CD4-positive, CD25-positive, alpha-beta regulatory T cell (primary cell): Measurements from ENCODE around the gene MYLK3. TPM values are rescaled to one million over a fixed set of nuclear protein-coding genes. Genes with fewer than 3 reads are reported as not detected.

Experiments used
- ATAC-seq, 2 donors: fragments of 150-1000 bp; cut with Tn5 transposase; one replicate each; pipeline ENCODE4 v1.10.0; 2021; ENCODE audit warnings: low read depth in 2 of 2, moderate number of reproducible peaks in 2 of 2, moderate library complexity in 1 of 2
- DNase-seq, 3 donors: peaks; one replicate each; pipeline versions ENCODE4 v3.0.0 to v3.0.0-alpha.2; 2012 to 2022; ENCODE audit warnings: mixed read lengths in 1 of 3
- H3K27ac ChIP-seq: one replicate; pipeline ENCODE4 v1.7.0; 2013; ENCODE audit warnings: mild to moderate bottlenecking, low read length; ENCODE audit not compliant: insufficient read depth, poor library complexity, severe bottlenecking
- H3K27me3 ChIP-seq: one replicate; pipeline ENCODE4 v1.7.0; 2013; ENCODE audit warnings: low read length; ENCODE audit not compliant: control insufficient read depth, insufficient read depth
- H3K36me3 ChIP-seq: one replicate; pipeline ENCODE4 v1.7.0; 2013; ENCODE audit warnings: mild to moderate bottlenecking, low read length, moderate library complexity; ENCODE audit not compliant: control insufficient read depth, insufficient read depth
- H3K4me1 ChIP-seq: 2 replicates; pipeline ENCODE4 v1.7.0; 2013; ENCODE audit warnings: mild to moderate bottlenecking, low read length; ENCODE audit not compliant: insufficient read depth, control insufficient read depth, poor library complexity, severe bottlenecking
- H3K4me3 ChIP-seq: one replicate; pipeline ENCODE4 v1.7.0; 2013; ENCODE audit warnings: low read depth, mild to moderate bottlenecking, low read length, moderate library complexity
- H3K9me3 ChIP-seq, 2 experiments: 1 replicate in 1 of 2; 2 replicates in 1 of 2; pipeline ENCODE4 v1.7.0; 2013; ENCODE audit warnings: low read length in 2 of 2, mild to moderate bottlenecking in 1 of 2, moderate library complexity in 1 of 2; ENCODE audit not compliant: control insufficient read depth in 2 of 2
- H3K27ac Mint-ChIP-seq, 3 donors: one replicate each; pipeline ENCODE4 v1.8.0; 2020 to 2022; ENCODE audit warnings: mild to moderate bottlenecking in 3 of 3, mixed read lengths in 3 of 3, moderate library complexity in 2 of 3
- H3K27me3 Mint-ChIP-seq: one replicate; pipeline ENCODE4 v1.8.0; 2022; ENCODE audit warnings: mild to moderate bottlenecking, mixed read lengths
- H3K36me3 Mint-ChIP-seq: one replicate; pipeline ENCODE4 v1.8.0; 2020; ENCODE audit warnings: mixed read lengths
- H3K4me1 Mint-ChIP-seq, 4 donors: one replicate each; pipeline ENCODE4 v1.8.0; 2020 to 2022; ENCODE audit warnings: mixed read lengths in 4 of 4, mild to moderate bottlenecking in 1 of 4
- H3K4me3 Mint-ChIP-seq, 4 donors: one replicate each; pipeline ENCODE4 v1.8.0; 2020 to 2022; ENCODE audit warnings: mild to moderate bottlenecking in 4 of 4, mixed read lengths in 4 of 4, moderate library complexity in 3 of 4
- H3K9me3 Mint-ChIP-seq, 7 donors: one replicate each; pipeline ENCODE4 v1.8.0; 2020 to 2022; ENCODE audit warnings: mixed read lengths in 7 of 7, mild to moderate bottlenecking in 3 of 7, moderate library complexity in 2 of 7
- polyA plus RNA-seq, 4 donors: library from polyadenylated mRNA; unstranded; fragments of 300-500 nt; fragmentation: Illumina TruSeq; gene quantifications; one replicate each; pipeline ENCODE4 v1.2.3, GENCODE V29; 2021
- total RNA-seq: library from RNA; stranded (reverse); gene quantifications from one replicate; pipeline ENCODE4 v1.2.3, GENCODE V29; 2022

MYLK3 gene
- total and polyA plus RNA-seq, 5 donors from 2014 or later = not detected

GRCh38 chr16:46757339-46758050 lies 9.4 kb upstream of the MYLK3 start:
- no peaks in the 10 kb centered on the region for H3K36me3 Mint-ChIP-seq
- H3K27ac ChIP-seq = no peak overlapping the region
- H3K4me3 Mint-ChIP-seq = no peak overlapping the region
- no peaks in the 10 kb centered on the region for H3K27me3 ChIP-seq
- H3K4me1 ChIP-seq = no peaks in the 10 kb centered on the region
- H3K4me1 Mint-ChIP-seq = peaks cover 0 to 4% (median 0%) of the 10 kb centered on the region in 4 donors
- no peak overlapping the region for H3K4me3 ChIP-seq
- DNase-seq (no peak), ATAC-seq (no peak)
- H3K27ac Mint-ChIP-seq = no peak overlapping the region
- no peaks in the 10 kb centered on the region for H3K36me3 ChIP-seq
- H3K9me3 Mint-ChIP-seq = no peaks in the 10 kb centered on the region
- no peaks in the 10 kb centered on the region for H3K9me3 ChIP-seq
- H3K27me3 Mint-ChIP-seq = peaks cover 19% of the 10 kb centered on the region

GRCh38 chr16:46756772-46757171 lies 8.6 kb upstream of the MYLK3 start:
- no peaks in the 10 kb centered on the region for H3K9me3 ChIP-seq
- Mint-ChIP-seq H3K4me3 (no peak overlapping the region), H3K4me1 (peaks cover 0 to 4% (median 0%) of the 10 kb centered on the region in 4 donors), H3K27ac (no peak overlapping the region), H3K27me3 (peaks cover 19% of the 10 kb centered on the region), H3K36me3 (no peaks in the 10 kb centered on the region), H3K9me3 (no peaks in the 10 kb centered on the region)
- H3K27me3 ChIP-seq = no peaks in the 10 kb centered on the region
- no peak overlapping the region for H3K4me3 ChIP-seq
- ATAC-seq = no peak
- H3K27ac ChIP-seq = no peak overlapping the region
- DNase-seq = no peak
- H3K36me3 ChIP-seq = no peaks in the 10 kb centered on the region
- H3K4me1 ChIP-seq = no peaks in the 10 kb centered on the region

- H3K27ac ChIP-seq = no peak overlapping the region
- ATAC-seq (no peak), DNase-seq (no peak)
- H3K27me3 ChIP-seq = no peaks in the 10 kb centered on the region
- H3K4me3 ChIP-seq = no peak overlapping the region
- no peaks in the 10 kb centered on the region for H3K4me1 ChIP-seq
- H3K36me3 ChIP-seq = no peaks in the 10 kb centered on the region
- H3K27ac Mint-ChIP-seq = no peak overlapping the region
- no peak overlapping the region for H3K4me3 Mint-ChIP-seq
- H3K27me3 Mint-ChIP-seq = peaks cover 6% of the 10 kb centered on the region
- H3K9me3 ChIP-seq = no peaks in the 10 kb centered on the region
- no peaks in the 10 kb centered on the region for H3K9me3 Mint-ChIP-seq
- peaks cover 0 to 4% (median 0%) of the 10 kb centered on the region in 4 donors for H3K4me1 Mint-ChIP-seq
- H3K36me3 Mint-ChIP-seq = no peaks in the 10 kb centered on the region
Measured at GRCh38 chr16:46753015-46753414, 4.9 kb upstream of the MYLK3 start.

- Mint-ChIP-seq H3K27ac (no peak overlapping the region), H3K4me3 (no peak overlapping the region), H3K9me3 (no peaks in the 10 kb centered on the region), H3K27me3 (peaks cover 3% of the 10 kb centered on the region), H3K4me1 (no peaks in the 10 kb centered on the region), H3K36me3 (no peaks in the 10 kb centered on the region)
- DNase-seq (no peak), ATAC-seq (no peak)
- H3K27ac ChIP-seq = no peak overlapping the region
- no peak overlapping the region for H3K4me3 ChIP-seq
- no peaks in the 10 kb centered on the region for H3K36me3 ChIP-seq
- H3K27me3 ChIP-seq = no peaks in the 10 kb centered on the region
- H3K9me3 ChIP-seq = no peaks in the 10 kb centered on the region
- no peaks in the 10 kb centered on the region for H3K4me1 ChIP-seq
Measured at GRCh38 chr16:46751381-46751780, 3.2 kb upstream of the MYLK3 start.

GRCh38 chr16:46748775-46749705 lies 896 bp upstream of the MYLK3 start:
- no peaks in the 10 kb centered on the region for H3K4me1 ChIP-seq
- H3K9me3 ChIP-seq = no peaks in the 10 kb centered on the region
- H3K27me3 ChIP-seq = no peaks in the 10 kb centered on the region
- no peak overlapping the region for H3K27ac ChIP-seq
- no peak for DNase-seq
- ATAC-seq = no peak
- Mint-ChIP-seq H3K4me3 (no peak overlapping the region), H3K27me3 (no peaks in the 10 kb centered on the region), H3K9me3 (no peaks in the 10 kb centered on the region), H3K36me3 (no peaks in the 10 kb centered on the region), H3K27ac (no peak overlapping the region), H3K4me1 (no peaks in the 10 kb centered on the region)
- H3K36me3 ChIP-seq = no peaks in the 10 kb centered on the region
- H3K4me3 ChIP-seq = no peak overlapping the region

GRCh38 chr16:46746821-46747776 lies 1.0 kb downstream of the MYLK3 start:
- Histone ChIP-seq H3K4me3 (no peak overlapping the region), H3K36me3 (no peaks in the 10 kb centered on the region)
- DNase-seq = no peak

GRCh38 chr16:46745617-46746016 lies 2.5 kb downstream of the MYLK3 start:
- H3K4me1 ChIP-seq = peaks cover 5% of the 10 kb centered on the region
- H3K36me3 ChIP-seq = no peaks in the 10 kb centered on the region
- H3K4me1 Mint-ChIP-seq = peaks cover 0 to 6% (median 4%) of the 10 kb centered on the region in 4 donors
- no peaks in the 10 kb centered on the region for H3K27me3 ChIP-seq
- H3K4me3 Mint-ChIP-seq = no peak overlapping the region
- ATAC-seq = no peak
- no peak overlapping the region for H3K27ac Mint-ChIP-seq
- H3K9me3 Mint-ChIP-seq = no peaks in the 10 kb centered on the region
- no peaks in the 10 kb centered on the region for H3K9me3 ChIP-seq
- no peak overlapping the region for H3K4me3 ChIP-seq
- H3K27ac ChIP-seq = no peak overlapping the region
- H3K27me3 Mint-ChIP-seq = no peaks in the 10 kb centered on the region
- no peak for DNase-seq
- no peaks in the 10 kb centered on the region for H3K36me3 Mint-ChIP-seq

More at GRCh38 chr16:46746821-46747776, 1.0 kb downstream of the MYLK3 start:
- no peaks in the 10 kb centered on the region for H3K36me3 Mint-ChIP-seq
- no peaks in the 10 kb centered on the region for H3K27me3 Mint-ChIP-seq
- no peak for ATAC-seq
- H3K4me3 Mint-ChIP-seq = no peak overlapping the region
- H3K27me3 ChIP-seq = no peaks in the 10 kb centered on the region
- H3K27ac Mint-ChIP-seq = no peak overlapping the region
- H3K4me1 ChIP-seq = peaks cover 5% of the 10 kb centered on the region
- H3K9me3 Mint-ChIP-seq = no peaks in the 10 kb centered on the region
- no peaks in the 10 kb centered on the region for H3K9me3 ChIP-seq
- peaks cover 0 to 6% (median 4%) of the 10 kb centered on the region in 4 donors for H3K4me1 Mint-ChIP-seq
- no peak overlapping the region for H3K27ac ChIP-seq
